NT2/D1 (cell line): Measurements from ENCODE around the gene PPP6R1.

ENCODE experiments used
- YY1 ChIP-seq: IDR thresholded peaks from 2 replicates; pipeline ENCODE4 v1.6.1; 2011; ENCODE audit not compliant: insufficient read length, insufficient read depth
- ZNF274 ChIP-seq: IDR thresholded peaks from 2 replicates; pipeline ENCODE4 v1.6.1; 2011; ENCODE audit warnings: mild to moderate bottlenecking, low read depth, low read length

DNA sequence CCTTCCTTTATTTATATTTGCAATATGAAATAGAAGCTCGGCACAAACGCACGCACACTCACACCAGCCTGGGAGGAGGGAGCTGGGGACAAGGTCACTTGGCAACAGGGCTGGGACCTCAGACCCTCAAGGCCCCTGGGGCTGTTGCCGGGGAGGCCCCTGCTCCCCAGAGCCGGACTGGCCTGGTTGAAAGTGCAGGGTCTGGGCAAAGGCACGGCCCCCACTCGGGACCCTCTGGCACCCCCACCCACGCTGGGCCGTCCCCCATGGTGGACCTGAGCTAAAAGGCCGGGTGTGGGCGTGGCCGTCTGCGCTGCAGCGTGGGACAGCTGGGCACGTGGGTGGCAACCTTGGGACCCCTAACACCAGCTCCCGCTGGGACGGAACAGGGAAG, 29.0 kb downstream of the PPP6R1 start:
- TF ChIP-seq ZNF274 = no peak
- TF ChIP-seq YY1 = no peak
